GM23338 (cell line): ENCODE measurements around the gene AQP1. TPM values are rescaled to one million over a fixed set of nuclear protein-coding genes. Genes with fewer than 3 reads are reported as not detected.

Experiments
- ATAC-seq: fragments of 200-7000 bp; cut with Tn5 transposase; 3 replicates; pipeline ENCODE4 v1.9.1; 2020
- DNase-seq: peaks from one replicate; pipeline ENCODE4 v3.0.0-alpha.2; 2015; ENCODE audit warnings: low spot score
- H2AFZ ChIP-seq: fragments of 200-600 bp; sonication (generic); 2 replicates; pipeline ENCODE4 v1.8.0; 2016; ENCODE audit warnings: antibody characterized with exemption, mild to moderate bottlenecking, moderate library complexity
- H3F3A ChIP-seq: fragments of 200-600 bp; sonication (generic); replicated peaks from 2 replicates; pipeline ENCODE4 v1.8.0; 2017; ENCODE audit warnings: antibody characterized with exemption, mixed run types, low read depth
- H3K27ac ChIP-seq: fragments of 200-600 bp; sonication (generic); 2 replicates; pipeline ENCODE4 v1.6.1; 2016; ENCODE audit warnings: low read depth
- H3K27me3 ChIP-seq: fragments of 200-600 bp; sonication (generic); 2 replicates; pipeline ENCODE4 v1.8.0; 2016; ENCODE audit warnings: mild to moderate bottlenecking, mixed run types, moderate library complexity; ENCODE audit not compliant: insufficient read depth
- H3K36me3 ChIP-seq: fragments of 200-600 bp; sonication (generic); 2 replicates; pipeline ENCODE4 v1.8.0; 2016; ENCODE audit warnings: mild to moderate bottlenecking; ENCODE audit not compliant: insufficient read depth
- H3K4me1 ChIP-seq: fragments of 200-600 bp; sonication (generic); 2 replicates; pipeline ENCODE4 v1.8.0; 2016; ENCODE audit warnings: mild to moderate bottlenecking, moderate library complexity; ENCODE audit not compliant: insufficient read depth
- H3K4me2 ChIP-seq: fragments of 200-600 bp; sonication (generic); 2 replicates; pipeline ENCODE4 v1.7.1; 2017; ENCODE audit warnings: mixed run types
- H3K4me3 ChIP-seq: fragments of 200-600 bp; sonication (generic); 2 replicates; pipeline ENCODE4 v1.6.1; 2016; ENCODE audit warnings: mixed run types
- H3K79me2 ChIP-seq: fragments of 200-600 bp; sonication (generic); replicated peaks from 2 replicates; pipeline ENCODE4 v1.8.0; 2017; ENCODE audit warnings: mild to moderate bottlenecking; ENCODE audit not compliant: insufficient read depth
- H3K9me2 ChIP-seq: fragments of 200-600 bp; sonication (generic); 2 replicates; pipeline ENCODE4 v1.8.0; 2017; ENCODE audit not compliant: insufficient read depth
- H4K20me1 ChIP-seq: fragments of 200-600 bp; sonication (generic); replicated peaks from 2 replicates; pipeline ENCODE4 v1.8.0; 2017; ENCODE audit warnings: mild to moderate bottlenecking; ENCODE audit not compliant: insufficient read depth
- H3K27ac Mint-ChIP-seq: 2 replicates; pipeline ENCODE4 v1.8.0; 2020; ENCODE audit warnings: inconsistent platforms, mild to moderate bottlenecking, moderate library complexity, mixed read lengths
- H3K27me3 Mint-ChIP-seq: 3 replicates; pipeline ENCODE4 v1.8.0; 2022; ENCODE audit warnings: low read depth, mild to moderate bottlenecking, moderate library complexity, mixed read lengths, inconsistent platforms; ENCODE audit not compliant: insufficient read depth, poor library complexity
- H3K36me3 Mint-ChIP-seq: 3 replicates; pipeline ENCODE4 v1.8.0; 2021; ENCODE audit warnings: low read depth, mild to moderate bottlenecking, inconsistent platforms, moderate library complexity, mixed read lengths
- H3K4me1 Mint-ChIP-seq: 3 replicates; pipeline ENCODE4 v1.8.0; 2020; ENCODE audit warnings: mild to moderate bottlenecking, inconsistent platforms, mixed read lengths
- H3K4me3 Mint-ChIP-seq: 3 replicates; pipeline ENCODE4 v1.8.0; 2021; ENCODE audit warnings: moderate library complexity, mild to moderate bottlenecking, inconsistent platforms, mixed read lengths
- H3K9me3 Mint-ChIP-seq: 3 replicates; pipeline ENCODE4 v1.8.0; 2020; ENCODE audit warnings: moderate library complexity, mild to moderate bottlenecking, inconsistent platforms, mixed read lengths
- CREB1 ChIP-seq: fragments of 250-450 bp; sonication (Bioruptor Pico); IDR thresholded peaks from 2 replicates; pipeline ENCODE4 v1.5.0; 2020; ENCODE audit warnings: low read depth, mild to moderate bottlenecking, moderate library complexity
- ETS1 ChIP-seq: IDR thresholded peaks from 2 replicates; pipeline ENCODE4 v1.6.1; 2016; ENCODE audit warnings: antibody characterized with exemption
- EZH2 ChIP-seq: fragments of 200-600 bp; sonication (generic); IDR thresholded peaks from one replicate; pipeline ENCODE4 v1.8.0; 2017; ENCODE audit warnings: antibody characterized with exemption, mild to moderate bottlenecking, low read depth; ENCODE audit not compliant: unreplicated experiment
- NANOG ChIP-seq: IDR thresholded peaks from 2 replicates; pipeline ENCODE4 v1.6.1; 2016; ENCODE audit warnings: antibody characterized with exemption, borderline replicate concordance
- POLR2AphosphoS5 ChIP-seq: IDR thresholded peaks from 2 replicates; pipeline ENCODE4 v1.6.1; 2016; ENCODE audit warnings: antibody characterized with exemption, low read depth
- REST ChIP-seq: IDR thresholded peaks from one replicate; pipeline ENCODE4 v1.6.1; 2018; ENCODE audit warnings: antibody characterized with exemption; ENCODE audit not compliant: unreplicated experiment
- STAT1 ChIP-seq: IDR thresholded peaks from one replicate; pipeline ENCODE4 v1.6.1; 2016; ENCODE audit warnings: antibody characterized with exemption; ENCODE audit not compliant: unreplicated experiment
- ZNF114 ChIP-seq: fragments of 250-450 bp; sonication (Bioruptor Pico); IDR thresholded peaks from 2 replicates; pipeline ENCODE4 v1.5.0; 2020; ENCODE audit warnings: mild to moderate bottlenecking, moderate library complexity
- ZNF331 ChIP-seq: fragments of 250-450 bp; sonication (Bioruptor Pico); IDR thresholded peaks from 2 replicates; pipeline ENCODE4 v1.5.0; 2020; ENCODE audit warnings: low read depth, mild to moderate bottlenecking, moderate library complexity
- ZNF462 ChIP-seq: fragments of 250-450 bp; sonication (Bioruptor Pico); IDR thresholded peaks from 2 replicates; pipeline ENCODE4 v1.5.0; 2020; ENCODE audit warnings: mild to moderate bottlenecking, moderate library complexity
- polyA plus RNA-seq: library from polyadenylated mRNA; unstranded; fragments of >200 nt; fragmentation: Nextera tagmentation; extraction: Ambion mirVana; gene quantifications from 2 replicates; pipeline ENCODE4 v1.2.1, GENCODE V29; 2016
- total RNA-seq: library from RNA; depleted of rRNA; stranded (reverse); fragments of >200 nt; shearing (Covaris generic); gene quantifications from 2 replicates; pipeline ENCODE4 v1.2.3, GENCODE V29; 2014

Gene AQP1
- total and polyA plus RNA-seq, 2 experiments from 2014 or later: 0.28 TPM; not detected in 1

- Histone ChIP-seq H3K9me2 (no peaks in the 10 kb centered on the region), H3K27ac (no peak overlapping the region), H3K27me3 (no peaks in the 10 kb centered on the region), H3K4me1 (no peaks in the 10 kb centered on the region), H3F3A (no peaks in the 10 kb centered on the region), H3K4me2 (no peak overlapping the region), H3K4me3 (no peak overlapping the region), H4K20me1 (no peaks in the 10 kb centered on the region), H2AFZ (no peak overlapping the region), H3K79me2 (no peaks in the 10 kb centered on the region), H3K36me3 (no peaks in the 10 kb centered on the region)
- no peaks in the 10 kb centered on the region for H3K4me1 Mint-ChIP-seq
- H3K4me3 Mint-ChIP-seq: no peak overlapping the region
- no peak overlapping the region; the same call in 1 of the 2 replicates for H3K27ac Mint-ChIP-seq
- H3K36me3 Mint-ChIP-seq: no peaks in the 10 kb centered on the region
- H3K9me3 Mint-ChIP-seq: no peaks in the 10 kb centered on the region
- no peak for TF ChIP-seq ZNF331 (CRISPR knock-in tag)
- TF ChIP-seq NANOG: no peak
- no peak for TF ChIP-seq EZH2
- peaks cover 6% of the 10 kb centered on the region for H3K27me3 Mint-ChIP-seq
- DNase-seq: no peak
- no peak for ATAC-seq
Observed at GRCh38 chr7:30864101-30864500, 47.6 kb upstream of the AQP1 start.

GRCh38 chr7:30865076-30865475, 46.6 kb upstream of the AQP1 start:
- H3K4me3 Mint-ChIP-seq: no peak overlapping the region
- Histone ChIP-seq H3K4me3 (no peak overlapping the region), H3K36me3 (no peaks in the 10 kb centered on the region), H3K9me2 (no peaks in the 10 kb centered on the region), H4K20me1 (no peaks in the 10 kb centered on the region), H3K4me2 (no peak overlapping the region), H3K79me2 (no peaks in the 10 kb centered on the region), H3K4me1 (no peaks in the 10 kb centered on the region), H3K27ac (no peak overlapping the region), H3K27me3 (no peaks in the 10 kb centered on the region), H2AFZ (no peak overlapping the region), H3F3A (no peaks in the 10 kb centered on the region)
- no peaks in the 10 kb centered on the region for H3K4me1 Mint-ChIP-seq
- H3K36me3 Mint-ChIP-seq: no peaks in the 10 kb centered on the region
- no peaks in the 10 kb centered on the region for H3K9me3 Mint-ChIP-seq
- peaks cover 6% of the 10 kb centered on the region for H3K27me3 Mint-ChIP-seq
- H3K27ac Mint-ChIP-seq: no peak overlapping the region
- ATAC-seq (no peak), DNase-seq (no peak)
- TF ChIP-seq REST (no peak), ZNF331 (CRISPR knock-in tag) (no peak), CREB1 (CRISPR knock-in tag) (no peak), ETS1 (no peak), STAT1 (no peak), ZNF114 (CRISPR knock-in tag) (no peak), POLR2AphosphoS5 (no peak), EZH2 (no peak), ZNF462 (CRISPR knock-in tag) (no peak), NANOG (no peak)
